ENCODE results near the gene PREX1. TPM values are rescaled to one million over a fixed set of nuclear protein-coding genes. Genes with fewer than 3 reads are reported as not detected.

PREX1 gene
- polyA plus RNA-seq, 1 of the 3 experiments (the other 2 are of a cell fraction): 5.3 TPM

DNA sequence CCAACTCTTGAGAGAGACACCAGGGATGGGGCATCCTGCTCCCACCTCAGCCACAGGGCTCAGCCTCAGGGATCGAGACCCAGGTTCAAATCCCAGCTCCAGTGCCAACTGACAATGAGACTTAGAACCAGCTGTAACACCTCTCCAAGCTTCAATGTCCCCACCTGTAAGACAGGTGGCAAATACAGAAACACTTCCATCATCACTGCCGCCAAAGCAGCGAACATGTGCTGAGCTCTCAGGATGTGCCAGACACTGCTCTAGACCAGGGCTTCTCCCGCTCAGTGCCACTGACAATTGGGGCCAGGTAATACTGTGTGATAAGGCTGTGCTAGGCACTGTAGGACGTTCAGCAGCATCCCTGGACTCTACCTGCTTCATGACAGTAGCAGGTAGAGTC, 22.1 kb downstream of the PREX1 start (continued):
- TF ChIP-seq, protein P1, sequence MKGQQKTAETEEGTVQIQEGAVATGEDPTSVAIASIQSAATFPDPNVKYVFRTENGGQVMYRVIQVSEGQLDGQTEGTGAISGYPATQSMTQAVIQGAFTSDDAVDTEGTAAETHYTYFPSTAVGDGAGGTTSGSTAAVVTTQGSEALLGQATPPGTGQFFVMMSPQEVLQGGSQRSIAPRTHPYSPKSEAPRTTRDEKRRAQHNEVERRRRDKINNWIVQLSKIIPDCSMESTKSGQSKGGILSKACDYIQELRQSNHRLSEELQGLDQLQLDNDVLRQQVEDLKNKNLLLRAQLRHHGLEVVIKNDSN (IDR thresholded peaks at IDR 0.05; ENCODE audit: borderline replicate concordance, low read depth): no peak
- TF ChIP-seq GABPA (IDR thresholded peaks at IDR 0.05; ENCODE audit: low read depth) (no peak), NRF1 (IDR thresholded peaks at IDR 0.05; ENCODE audit: low read depth, low read length) (no peak)

DNA sequence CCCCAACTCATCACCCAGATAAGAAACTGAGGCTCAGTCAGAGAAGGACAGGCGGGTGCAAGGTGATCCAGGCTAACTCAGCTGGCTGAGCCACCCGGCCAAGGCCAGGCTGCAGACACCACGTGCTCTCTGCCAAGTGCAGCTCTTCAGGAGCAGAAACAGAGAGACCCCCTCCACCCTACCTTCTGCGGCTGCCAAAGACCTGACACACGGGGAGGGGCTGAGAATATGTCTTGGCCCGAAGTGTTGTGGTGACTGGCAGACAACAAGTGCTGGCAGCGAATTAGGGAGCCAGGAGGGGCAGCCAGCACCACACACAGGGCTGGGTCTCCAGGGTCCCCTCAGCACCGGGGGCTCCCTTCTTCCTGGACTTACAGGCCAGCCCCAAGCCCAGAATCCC, 22.5 kb downstream of the PREX1 start:
- Histone ChIP-seq H3K4me3 (ENCODE audit: low read depth in 2 of 2, low read length in 1 of 2) (no peak overlapping the region), H3K4me1 (ENCODE audit: control insufficient read depth in 1 of 2, insufficient read depth in 2 of 2, low read depth in 1 of 2, low read length in 1 of 2) (no peaks in the 10 kb centered on the region), H3K79me2 (ENCODE audit: insufficient read depth) (no peaks in the 10 kb centered on the region), H3K27ac (ENCODE audit: low read depth in 2 of 2, low read length in 1 of 2) (no peak overlapping the region), H3K9ac (no peak overlapping the region), H3K9me2 (no peaks in the 10 kb centered on the region), H2AFZ (ENCODE audit: low read depth) (no peak overlapping the region), H4K20me1 (ENCODE audit: insufficient read depth) (no peaks in the 10 kb centered on the region), H3F3A (replicated peaks; ENCODE audit: insufficient read depth) (no peaks in the 10 kb centered on the region), H3K4me2 (no peak overlapping the region), H3K27me3 (ENCODE audit: insufficient read depth) (no peaks in the 10 kb centered on the region), H3K9me3 (no peaks in the 10 kb centered on the region), H3K36me3 (replicated peaks in 1 of 2; ENCODE audit: control insufficient read depth in 1 of 2, insufficient read depth in 2 of 2, low read length in 1 of 2) (no peaks in the 10 kb centered on the region)
- 14% methylated on average over 1 of the region's 8 CpGs for WGBS (ENCODE audit: low lambda C conversion rate)
- TF ChIP-seq SMC3 (IDR thresholded peaks at IDR 0.05; ENCODE audit: low read depth, low read length): no peak
- no peak for TF ChIP-seq NFIC (IDR thresholded peaks at IDR 0.05; ENCODE audit: borderline replicate concordance)
- no peak for TF ChIP-seq FOXM1 (IDR thresholded peaks at IDR 0.05; ENCODE audit: low read depth)
- TF ChIP-seq ELF1 (IDR thresholded peaks at IDR 0.05): no peak
- no peak for TF ChIP-seq TAF1 (IDR thresholded peaks at IDR 0.05; ENCODE audit: borderline replicate concordance, low read depth, low read length)
- TF ChIP-seq, protein P2, sequence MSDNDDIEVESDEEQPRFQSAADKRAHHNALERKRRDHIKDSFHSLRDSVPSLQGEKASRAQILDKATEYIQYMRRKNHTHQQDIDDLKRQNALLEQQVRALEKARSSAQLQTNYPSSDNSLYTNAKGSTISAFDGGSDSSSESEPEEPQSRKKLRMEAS (IDR thresholded peaks at IDR 0.05; ENCODE audit: low read depth): no peak
- no peak for TF ChIP-seq YY1 (IDR thresholded peaks at IDR 0.05; ENCODE audit: low read depth)
- no peak for TF ChIP-seq RAD21 (IDR thresholded peaks at IDR 0.05; ENCODE audit: low read length)
- TF ChIP-seq POLR2AphosphoS5 (IDR thresholded peaks at IDR 0.05; ENCODE audit: low read depth, low read length): no peak
- no peak for TF ChIP-seq NRF1 (IDR thresholded peaks at IDR 0.05; ENCODE audit: low read depth, low read length)
- TF ChIP-seq RCOR1 (IDR thresholded peaks at IDR 0.05; ENCODE audit: low read length): no peak
- TF ChIP-seq TCF12 (IDR thresholded peaks at IDR 0.05): no peak
- TF ChIP-seq SIN3A (IDR thresholded peaks at IDR 0.05; ENCODE audit: borderline replicate concordance, low read depth, low read length): no peak
- TF ChIP-seq GATA2 (CRISPR knock-in tag; IDR thresholded peaks at IDR 0.05): no peak
- TF ChIP-seq JUND (IDR thresholded peaks at IDR 0.05): no peak
- TF ChIP-seq, protein P3, sequence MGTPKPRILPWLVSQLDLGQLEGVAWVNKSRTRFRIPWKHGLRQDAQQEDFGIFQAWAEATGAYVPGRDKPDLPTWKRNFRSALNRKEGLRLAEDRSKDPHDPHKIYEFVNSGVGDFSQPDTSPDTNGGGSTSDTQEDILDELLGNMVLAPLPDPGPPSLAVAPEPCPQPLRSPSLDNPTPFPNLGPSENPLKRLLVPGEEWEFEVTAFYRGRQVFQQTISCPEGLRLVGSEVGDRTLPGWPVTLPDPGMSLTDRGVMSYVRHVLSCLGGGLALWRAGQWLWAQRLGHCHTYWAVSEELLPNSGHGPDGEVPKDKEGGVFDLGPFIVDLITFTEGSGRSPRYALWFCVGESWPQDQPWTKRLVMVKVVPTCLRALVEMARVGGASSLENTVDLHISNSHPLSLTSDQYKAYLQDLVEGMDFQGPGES (IDR thresholded peaks at IDR 0.05; ENCODE audit: low read depth, low read length): no peak
- no peak for TF ChIP-seq EZH2phosphoT487 (IDR thresholded peaks at IDR 0.05; ENCODE audit: borderline replicate concordance, low read depth)
- TF ChIP-seq EP300 (IDR thresholded peaks at IDR 0.05; ENCODE audit: borderline replicate concordance in 1 of 2, low read depth in 1 of 2, low read length in 1 of 2): no peak
- TF ChIP-seq, protein P4, sequence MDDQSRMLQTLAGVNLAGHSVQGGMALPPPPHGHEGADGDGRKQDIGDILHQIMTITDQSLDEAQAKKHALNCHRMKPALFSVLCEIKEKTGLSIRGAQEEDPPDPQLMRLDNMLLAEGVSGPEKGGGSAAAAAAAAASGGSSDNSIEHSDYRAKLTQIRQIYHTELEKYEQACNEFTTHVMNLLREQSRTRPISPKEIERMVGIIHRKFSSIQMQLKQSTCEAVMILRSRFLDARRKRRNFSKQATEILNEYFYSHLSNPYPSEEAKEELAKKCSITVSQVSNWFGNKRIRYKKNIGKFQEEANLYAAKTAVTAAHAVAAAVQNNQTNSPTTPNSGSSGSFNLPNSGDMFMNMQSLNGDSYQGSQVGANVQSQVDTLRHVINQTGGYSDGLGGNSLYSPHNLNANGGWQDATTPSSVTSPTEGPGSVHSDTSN (IDR thresholded peaks at IDR 0.05): no peak
- TF ChIP-seq MEF2A (IDR thresholded peaks at IDR 0.05; ENCODE audit: borderline replicate concordance, low read depth): no peak
- no peak for DNase-seq
- POLR2A ChIA-PET: no interaction called here
- CTCF ChIA-PET: interaction anchor here (1.4 kb wide), 1 partner anchor 185 kb away, joined by 3 read pairs; no protein-coding TSS in a partner anchor
